GM18520 (cell line): ENCODE measurements around the gene GRK3.
"Not testable (repeated sequence)": the region's sequence is repeated elsewhere in the genome, so short reads cannot be mapped to it uniquely, and the experiment has no call there.

ENCODE experiments used
- ATAC-seq: cut with Tn5 transposase; IDR thresholded peaks from one replicate; pipeline ENCODE4 v1.9.1; 2021; ENCODE audit not compliant: unreplicated experiment

GRK3 gene

DNA sequence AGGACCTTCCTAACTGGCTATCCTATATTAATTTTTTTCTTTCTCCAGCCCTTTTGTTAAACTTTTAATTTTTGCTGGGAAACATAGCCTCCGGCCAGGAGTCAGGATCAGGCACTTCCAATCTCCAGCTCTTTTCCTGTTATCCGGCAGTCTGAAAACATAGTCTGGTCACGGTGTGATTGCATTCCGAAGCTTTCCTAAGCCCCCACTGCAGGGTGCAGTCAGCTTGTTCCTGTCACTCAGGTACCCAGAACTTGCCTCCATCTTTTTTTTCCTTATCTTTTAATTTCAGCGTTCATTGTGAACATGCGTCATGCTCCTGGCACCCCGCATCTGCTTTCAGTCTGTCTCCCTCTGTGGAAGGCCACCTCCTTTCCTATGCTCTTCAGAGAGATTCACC, 59.4 kb downstream of the GRK3 start:
- no peak for ATAC-seq

DNA sequence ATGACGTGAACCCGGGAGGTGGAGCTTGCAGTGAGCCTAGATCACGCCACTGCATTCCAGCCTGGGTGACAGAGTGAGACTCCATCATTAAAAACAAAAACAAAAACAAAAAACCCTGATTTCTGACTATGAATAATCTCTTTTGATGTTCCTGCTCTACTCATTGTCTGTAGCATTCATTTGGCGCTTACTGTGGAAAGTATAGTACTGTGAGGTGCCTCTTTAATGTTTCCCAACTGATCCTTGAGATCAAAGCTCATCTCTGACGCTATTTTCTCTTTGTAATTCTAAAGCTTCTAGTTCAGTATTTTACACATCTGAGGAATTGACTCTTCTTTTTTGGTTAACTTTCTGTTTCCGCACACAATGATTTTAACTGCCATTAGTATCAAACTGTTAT, 60.0 kb downstream of the GRK3 start:
- no peak for ATAC-seq

DNA sequence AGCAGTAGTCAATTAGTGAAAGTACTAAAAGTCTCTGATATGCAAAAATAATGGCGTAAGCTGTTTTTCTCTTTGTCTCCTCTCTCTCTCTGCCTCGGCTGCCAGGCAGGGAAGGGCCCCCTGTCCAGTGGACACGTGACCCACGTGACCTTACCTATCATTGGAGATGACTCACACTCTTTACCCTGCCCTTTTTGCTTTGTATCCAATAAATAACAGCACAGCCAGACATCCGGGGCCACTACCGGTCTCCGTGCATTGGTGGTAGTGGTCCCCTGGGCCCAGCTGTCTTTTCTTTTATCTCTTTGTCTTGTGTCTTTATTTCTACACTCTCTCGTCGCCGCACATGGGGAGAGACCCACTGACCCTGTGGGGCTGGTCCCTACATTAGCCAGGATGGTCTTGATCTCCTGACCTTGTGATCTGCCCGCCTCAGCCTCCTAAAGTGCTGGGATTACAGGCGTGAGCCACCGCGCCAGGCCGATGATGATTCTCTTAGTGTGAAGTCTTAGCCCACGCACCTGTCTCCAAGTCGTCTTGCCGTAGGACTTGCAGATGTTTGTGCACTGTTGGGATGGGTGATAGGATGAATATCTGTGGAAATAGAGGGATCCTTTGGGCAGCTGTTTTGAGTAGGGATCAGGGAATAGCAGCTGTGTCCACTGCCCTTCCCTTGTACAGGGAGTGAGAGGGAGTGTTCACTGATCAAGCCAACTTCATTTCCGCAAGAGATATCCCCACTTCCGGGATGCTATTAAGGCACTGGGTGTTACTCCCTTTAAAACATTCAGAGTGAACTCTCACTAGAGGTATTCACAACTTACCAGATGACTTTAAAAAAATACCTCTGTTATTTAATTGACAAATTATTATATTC, 61.5 kb downstream of the GRK3 start:
- ATAC-seq: not testable (repeated sequence)

DNA sequence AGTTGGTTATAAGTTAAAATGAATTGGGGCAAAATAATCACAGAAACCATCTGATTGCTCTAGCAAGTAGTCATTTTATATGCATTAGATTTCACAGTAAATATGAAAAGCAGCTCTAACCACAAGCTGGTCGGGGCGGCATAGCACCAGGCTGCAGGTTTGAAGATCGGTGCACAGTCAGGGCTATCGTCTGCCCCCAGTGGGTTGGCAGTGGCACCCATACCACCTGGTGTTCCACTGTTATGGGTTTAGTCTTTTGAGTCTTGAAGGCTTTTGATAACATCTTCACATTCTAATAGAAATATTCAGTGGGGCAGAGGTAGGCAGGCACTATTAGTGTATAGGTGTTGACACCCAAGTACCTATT, 62.1 kb downstream of the GRK3 start:
- no peak for ATAC-seq

DNA sequence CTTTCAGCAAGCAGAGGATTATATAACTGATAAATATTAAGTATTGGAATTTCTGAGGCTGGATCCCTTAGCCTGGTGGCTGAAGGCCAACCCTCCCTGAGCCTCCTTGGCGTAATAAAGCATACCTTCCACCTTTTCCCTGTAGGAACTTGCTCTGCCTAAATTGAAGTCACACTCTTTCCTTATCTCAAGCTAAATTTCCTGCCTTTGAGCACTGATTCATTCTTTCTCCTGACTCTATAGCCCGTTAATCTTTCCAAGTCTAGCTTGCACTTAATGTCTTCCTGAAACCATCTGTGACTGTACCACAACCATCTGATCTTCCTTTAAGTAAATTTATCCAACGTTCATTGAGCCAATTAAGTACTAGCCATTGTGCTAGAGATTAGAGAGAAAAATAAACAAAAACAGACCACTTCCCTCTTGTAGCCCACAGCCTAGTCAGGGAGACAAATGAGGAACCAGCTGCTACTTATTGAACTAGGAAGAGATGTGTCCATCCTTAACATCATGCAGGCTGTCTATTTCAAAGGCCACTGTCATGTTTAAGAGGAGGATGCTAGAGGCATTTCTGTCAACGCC, 62.9 kb downstream of the GRK3 start:
- no peak for ATAC-seq

DNA sequence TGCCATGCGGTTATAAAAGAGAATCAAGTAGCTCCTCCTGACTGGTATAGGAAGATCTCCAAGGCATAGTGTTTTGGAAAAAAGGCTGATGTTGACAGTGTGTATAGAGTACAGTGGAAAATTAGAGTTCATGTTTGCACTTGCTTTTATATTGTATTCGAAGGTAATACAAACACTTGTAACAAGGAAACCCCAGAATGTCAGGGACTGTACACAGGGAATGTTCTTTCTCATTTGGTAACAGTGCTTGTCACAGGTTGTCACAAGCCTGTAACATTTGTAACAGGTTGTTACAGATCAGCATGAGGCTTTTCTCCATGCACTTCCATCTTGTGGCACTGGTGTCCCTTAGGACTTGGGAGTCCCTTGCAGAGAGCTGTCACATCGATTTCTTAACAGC, 64.0 kb downstream of the GRK3 start:
- ATAC-seq: no peak

DNA sequence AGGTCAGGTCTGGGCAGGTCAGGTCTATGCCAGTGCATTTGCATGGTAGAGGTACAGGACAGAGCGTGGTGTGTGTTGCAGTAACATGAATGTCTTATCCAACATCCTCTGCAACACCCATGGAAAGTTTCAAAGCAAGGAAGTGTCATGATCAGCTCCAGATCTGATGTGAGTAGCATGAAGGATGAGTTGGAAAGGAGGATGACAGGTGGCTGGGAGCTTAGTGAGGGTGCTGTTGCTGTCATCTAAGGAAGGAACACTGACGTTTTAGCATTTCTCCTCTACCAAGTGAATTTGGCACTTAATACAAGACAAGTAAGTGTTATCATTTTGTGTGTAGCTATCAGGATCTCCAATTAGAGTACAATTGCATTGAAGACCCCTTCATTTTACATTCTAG, 65.1 kb downstream of the GRK3 start:
- no peak for ATAC-seq

DNA sequence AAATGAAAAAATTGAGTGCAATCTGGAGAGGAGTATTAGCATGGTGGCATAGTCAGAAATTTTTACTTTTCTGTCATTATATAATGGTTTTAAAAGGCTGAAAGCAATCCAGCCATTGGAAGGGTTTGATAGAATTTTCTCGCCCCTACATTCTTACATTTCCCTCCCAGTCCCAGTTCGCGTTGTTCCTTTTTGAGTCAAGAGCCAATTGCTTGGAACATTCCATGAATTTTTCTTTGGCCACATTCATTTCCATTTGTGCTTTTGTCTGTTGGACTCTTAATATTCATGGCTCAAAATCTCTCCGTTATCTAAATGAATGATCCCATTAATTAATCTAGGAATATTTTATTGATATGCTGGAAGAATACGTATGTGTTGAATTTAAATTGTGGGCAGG, 66.0 kb downstream of the GRK3 start:
- no peak for ATAC-seq

DNA sequence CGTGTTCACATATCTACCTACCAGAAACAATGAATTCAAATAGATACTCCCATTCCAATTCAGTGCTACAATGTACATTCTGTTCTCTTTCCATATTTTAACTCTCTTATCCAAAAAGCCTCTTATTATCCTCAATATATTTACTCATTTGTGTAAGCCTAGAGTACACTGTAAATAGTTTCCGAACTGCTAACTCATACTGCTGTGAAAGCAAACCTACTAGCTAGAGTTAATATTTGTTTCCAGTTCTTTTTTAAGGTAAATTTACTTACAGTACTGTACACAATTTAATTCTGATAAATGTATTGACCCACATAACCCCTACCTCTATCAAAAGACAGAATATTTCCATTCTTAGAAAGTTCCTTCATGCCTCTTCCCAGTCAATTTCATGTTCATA, 71.8 kb downstream of the GRK3 start:
- ATAC-seq: no peak

DNA sequence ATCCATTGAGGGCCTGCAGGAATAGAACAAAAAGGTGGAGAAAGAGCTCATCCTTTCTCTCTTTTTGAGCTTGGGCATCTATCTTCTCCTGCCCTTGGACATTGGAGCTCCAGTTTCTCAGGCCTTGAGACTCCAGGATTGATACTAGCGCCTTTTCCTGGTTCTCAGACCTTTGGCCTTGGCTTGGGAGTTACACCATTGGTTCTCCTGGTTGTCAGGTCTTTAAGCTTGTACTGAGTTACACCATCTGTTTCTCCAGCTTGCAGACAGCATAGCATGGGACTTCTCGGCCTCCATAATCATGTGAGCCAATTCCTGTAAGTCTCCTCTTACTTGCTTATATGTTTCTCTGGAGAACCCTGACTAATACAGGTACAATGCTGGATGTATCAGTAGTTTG, 72.6 kb downstream of the GRK3 start:
- ATAC-seq: no peak

DNA sequence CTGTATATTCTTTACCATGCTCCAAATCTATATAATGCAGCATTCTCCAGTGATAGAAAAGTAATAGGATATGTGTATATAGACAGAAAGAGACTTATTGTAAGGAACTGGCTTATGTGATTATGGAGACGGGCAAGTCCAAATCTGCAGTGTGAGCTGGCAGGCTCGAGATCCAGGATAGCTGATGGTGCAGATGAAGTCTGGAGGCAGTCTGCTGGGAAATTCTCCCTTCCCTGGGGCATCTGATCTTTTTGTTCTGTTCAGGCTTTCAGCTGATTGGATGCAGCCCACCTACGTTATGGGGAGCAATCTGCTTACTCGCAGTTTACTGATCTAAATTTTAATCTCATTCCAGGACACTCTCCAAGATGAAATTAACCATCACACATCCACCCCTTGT, 73.2 kb downstream of the GRK3 start:
- no peak for ATAC-seq

DNA sequence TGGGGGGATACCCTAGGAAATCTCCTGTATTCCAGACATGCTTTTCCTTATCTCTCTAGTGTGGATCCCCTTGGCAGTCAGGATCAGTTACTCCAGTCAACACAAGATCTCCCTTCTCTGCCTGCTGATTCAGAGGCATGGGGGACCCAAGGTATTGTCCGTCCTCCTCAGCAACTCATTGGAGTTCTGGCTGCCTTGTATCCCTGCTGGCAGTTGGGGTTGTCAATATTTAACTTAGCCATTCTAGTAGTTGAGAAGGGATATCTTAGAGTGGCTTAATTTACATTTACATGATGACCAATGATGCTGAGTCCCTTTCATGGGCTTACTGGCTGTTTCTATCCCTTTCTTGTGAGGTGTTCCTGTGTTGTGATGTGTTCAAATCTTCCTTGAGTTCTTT, 74.2 kb downstream of the GRK3 start:
- ATAC-seq: no peak

DNA sequence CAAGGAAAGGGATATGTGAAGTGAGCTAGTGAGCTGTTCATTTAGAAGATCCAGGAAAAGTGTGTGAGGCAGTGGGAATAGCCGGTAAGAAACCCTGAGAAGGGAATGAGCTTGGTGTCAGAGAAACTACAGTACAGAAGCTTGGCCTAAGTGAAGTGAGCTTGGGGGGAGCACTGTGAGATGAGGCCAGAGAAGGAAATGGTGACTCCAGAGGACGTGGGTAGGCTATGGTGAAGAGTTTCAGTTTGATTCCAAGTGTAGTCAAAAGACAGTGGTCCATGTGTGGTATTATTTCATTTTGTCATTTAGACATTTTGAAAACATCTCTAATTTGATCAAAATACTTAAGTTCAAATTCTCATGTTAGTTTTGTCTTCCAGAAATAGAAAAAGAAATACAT, 77.2 kb downstream of the GRK3 start:
- no peak for ATAC-seq

DNA sequence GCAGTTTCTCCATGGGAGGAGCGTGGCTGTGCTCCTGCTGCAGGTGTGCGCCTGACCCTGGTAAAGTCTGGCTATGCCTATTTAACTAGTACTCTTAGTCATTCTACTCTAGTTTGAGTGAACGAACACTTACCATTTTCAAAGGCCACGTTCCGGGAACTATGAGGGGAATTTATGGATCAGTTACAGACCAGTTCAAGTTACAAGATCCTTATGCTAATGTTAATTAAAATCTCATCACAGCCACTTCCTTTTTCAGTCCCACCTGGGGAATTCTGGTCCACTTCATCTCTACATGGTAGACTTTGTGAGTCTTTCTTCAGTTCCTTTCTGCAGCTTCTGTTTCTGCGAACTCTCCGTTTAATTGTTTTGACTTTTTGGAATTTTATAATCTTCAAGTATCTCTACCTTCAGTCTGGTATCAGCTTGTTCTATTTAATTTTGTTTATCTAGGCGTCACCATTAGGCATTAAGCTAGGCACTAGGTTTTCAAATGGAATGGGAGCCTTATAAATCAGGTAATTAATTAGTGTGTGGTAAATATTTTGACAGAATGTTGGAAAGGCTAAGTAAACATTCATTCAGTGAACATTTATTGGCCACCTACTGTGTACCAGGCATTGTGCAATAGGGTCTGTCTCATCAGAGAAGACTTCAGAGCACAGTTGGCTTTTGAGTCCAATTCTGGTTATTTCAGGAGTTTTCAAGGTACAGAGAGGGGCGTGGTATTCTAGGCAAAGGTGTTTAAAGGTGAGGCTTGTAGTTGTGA, 78.9 kb downstream of the GRK3 start:
- no peak for ATAC-seq

DNA sequence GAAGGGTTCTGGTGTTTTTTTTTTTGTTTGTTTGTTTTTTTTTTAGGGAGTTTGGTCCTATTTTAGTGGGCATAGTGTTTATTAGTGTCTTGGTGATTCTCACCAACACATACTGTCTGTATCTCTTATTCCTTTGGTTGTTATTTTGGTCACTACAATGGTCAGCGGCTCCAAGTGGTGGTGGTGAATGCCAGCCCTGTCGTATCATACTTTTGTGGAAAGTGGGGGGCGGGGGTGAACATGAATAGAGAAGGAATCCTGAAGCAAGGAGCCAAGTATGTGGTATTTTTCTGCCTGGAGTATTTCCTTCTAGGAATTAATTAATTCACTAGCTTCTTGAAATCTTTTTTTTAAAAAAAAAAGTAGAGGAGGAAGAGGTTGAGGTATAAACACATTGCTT, 79.6 kb downstream of the GRK3 start:
- no peak for ATAC-seq

DNA sequence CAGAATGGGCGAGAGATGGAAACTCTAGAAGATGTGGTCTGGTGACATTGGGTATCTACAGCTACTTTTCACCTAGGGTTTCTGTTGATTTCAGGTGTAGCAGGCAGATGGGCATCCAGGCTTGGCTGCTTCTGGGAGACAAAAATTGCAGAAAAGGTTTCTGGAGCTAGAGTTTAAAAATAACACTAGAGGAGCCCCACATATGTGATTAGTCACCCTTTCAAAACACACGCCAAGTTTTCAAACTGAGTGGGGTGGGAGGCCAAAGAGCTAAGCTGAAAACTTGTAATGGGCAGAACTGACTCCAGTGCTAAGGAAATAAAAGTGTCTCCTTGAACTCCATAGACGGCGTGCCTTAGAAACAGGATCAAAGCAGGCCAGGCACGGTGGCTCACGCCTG, 80.8 kb downstream of the GRK3 start:
- ATAC-seq: no peak

DNA sequence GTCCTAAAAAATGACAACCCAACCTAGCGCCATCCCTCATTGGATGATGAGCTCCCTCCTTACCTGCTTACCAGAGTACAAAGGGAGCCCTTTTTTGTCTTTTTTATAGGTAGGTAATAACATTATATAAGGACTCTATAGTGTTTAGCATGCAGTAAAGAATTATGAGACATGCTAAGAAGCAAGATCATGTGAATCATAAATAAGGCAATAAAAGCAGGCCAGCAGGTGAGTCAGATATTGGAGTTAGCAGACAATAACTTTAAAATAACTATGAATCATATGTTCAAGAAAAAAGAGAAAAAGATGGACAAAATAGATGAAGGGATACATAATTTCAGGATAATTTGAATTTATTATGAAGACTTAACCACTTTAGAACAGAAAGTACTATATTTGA, 81.5 kb downstream of the GRK3 start:
- no peak for ATAC-seq

DNA sequence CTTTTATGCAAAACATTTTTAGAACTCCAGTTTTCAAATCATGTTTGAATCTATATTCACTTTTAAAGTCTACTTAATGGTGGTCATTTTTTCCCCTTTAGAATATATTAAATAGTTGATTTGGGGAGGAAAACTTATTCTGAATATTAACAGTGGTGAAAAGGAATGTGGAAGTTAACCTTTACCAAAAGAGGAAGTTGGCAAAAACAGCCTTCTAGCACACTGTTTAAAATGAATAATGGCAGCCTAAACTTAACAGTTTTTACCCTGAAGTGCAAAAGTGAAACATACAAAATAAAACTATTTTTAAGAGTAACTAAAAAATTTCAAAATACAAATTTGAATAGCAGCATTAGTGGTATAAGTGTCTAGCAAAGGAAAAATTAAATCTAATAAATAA, 86.4 kb downstream of the GRK3 start:
- ATAC-seq: no peak

DNA sequence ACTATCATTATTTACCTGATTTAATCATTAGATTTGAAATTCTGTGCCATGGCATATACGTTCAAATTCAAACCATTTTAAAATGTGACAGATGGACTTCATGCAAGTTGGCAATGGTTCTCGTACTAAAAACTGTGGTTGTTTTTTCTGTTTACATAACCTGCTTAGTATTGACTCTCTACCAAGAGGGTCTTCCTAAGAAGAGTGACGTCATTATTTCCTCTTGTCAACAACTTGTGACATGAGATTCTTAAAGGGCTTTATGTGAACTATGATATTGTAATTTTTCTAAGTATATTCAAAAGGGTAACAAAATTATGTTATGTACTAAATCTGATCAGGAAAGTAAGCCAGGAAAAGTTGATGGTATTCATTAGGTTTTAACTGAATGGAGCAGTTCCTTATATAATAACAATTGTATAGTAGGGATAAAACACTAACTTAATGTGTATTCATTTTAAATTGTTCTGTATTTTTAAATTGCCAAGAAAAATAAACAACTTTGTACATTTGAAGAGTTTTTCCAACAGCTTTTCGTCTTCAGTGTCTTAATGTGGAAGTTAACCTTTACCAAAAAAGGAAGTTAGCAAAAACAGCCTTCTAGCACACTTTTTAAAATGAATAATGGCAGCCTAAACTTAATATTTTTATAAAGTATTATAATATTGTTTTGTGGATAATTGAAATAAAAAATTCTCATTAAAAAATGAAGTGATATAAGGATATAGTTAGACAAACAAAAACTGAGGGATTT, 87.0 kb downstream of the GRK3 start:
- no peak for ATAC-seq

DNA sequence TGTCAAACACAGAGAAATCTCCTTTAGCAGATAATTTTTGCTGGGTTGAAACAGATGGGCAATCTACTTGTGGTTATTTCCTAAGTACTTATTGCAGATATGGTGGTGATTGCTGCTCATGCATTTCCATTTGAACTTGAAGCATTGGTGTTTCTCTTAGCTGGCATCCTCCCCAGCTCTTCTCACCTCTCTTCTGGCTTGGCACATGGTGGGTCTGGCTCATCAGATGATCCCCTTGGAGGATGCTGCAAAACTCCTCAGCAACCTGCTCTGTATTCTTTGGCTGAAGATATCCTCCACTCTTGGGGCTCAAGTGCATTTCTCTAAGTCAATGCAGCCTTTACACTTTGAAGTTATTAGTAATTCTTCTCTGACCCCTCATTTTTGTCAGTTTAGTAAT, 90.2 kb downstream of the GRK3 start:
- ATAC-seq: no peak

DNA sequence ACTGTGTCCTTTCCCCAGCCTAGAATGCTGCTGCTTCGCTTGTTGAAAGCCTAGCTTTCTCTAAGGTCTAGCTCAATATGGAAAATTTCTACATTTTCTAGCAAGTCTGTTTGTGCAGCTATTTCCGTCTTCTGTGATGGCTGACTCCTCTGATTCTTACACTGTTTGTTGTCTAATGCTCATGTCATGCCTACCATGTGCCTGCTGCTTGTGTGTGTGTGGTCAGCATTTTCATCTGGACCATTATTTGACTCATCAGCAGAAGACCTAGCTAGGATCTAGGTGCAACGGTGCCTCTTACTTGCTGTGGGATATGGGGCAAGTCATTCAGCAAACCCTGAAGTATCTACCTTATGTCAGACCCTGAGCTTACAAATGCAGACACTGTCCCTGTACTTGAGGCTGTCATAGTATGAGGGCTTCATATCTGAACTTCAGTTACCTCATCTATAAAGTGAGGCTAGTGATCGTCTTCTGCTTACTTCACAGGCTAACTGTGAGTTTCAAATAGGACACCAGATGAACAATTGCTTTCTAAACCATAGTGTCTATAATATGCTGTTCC, 91.0 kb downstream of the GRK3 start:
- ATAC-seq: no peak
